Sigmoid colon (tissue), 7 donors: ENCODE results near the gene STPG1. TPM values are rescaled to one million over a fixed set of nuclear protein-coding genes. Genes with fewer than 3 reads are reported as not detected.

Experiments used
- DNase-seq: peaks from one replicate; pipeline ENCODE4 v3.0.0-alpha.2; 2019
- H3K27ac ChIP-seq, 4 donors: fragments of 200-600 bp; sonication (generic); one replicate each; pipeline ENCODE4 v1.5.1; 2016 to 2019; ENCODE audit warnings: mild to moderate bottlenecking in 1 of 4
- H3K27me3 ChIP-seq, 3 donors: fragments of 200-600 bp; sonication (generic); one replicate each; pipeline ENCODE4 v1.5.1; 2019; ENCODE audit warnings: mild to moderate bottlenecking in 1 of 3
- H3K36me3 ChIP-seq, 4 donors: fragments of 200-600 bp; sonication (generic); one replicate each; pipeline ENCODE4 v1.5.1; 2016 to 2019
- H3K4me1 ChIP-seq, 4 donors: fragments of 200-600 bp; sonication (generic); one replicate each; pipeline ENCODE4 v1.5.1; 2017 to 2019
- H3K4me3 ChIP-seq, 4 donors: fragments of 200-600 bp; sonication (generic); one replicate each; pipeline ENCODE4 v1.5.1; 2017 to 2019; ENCODE audit warnings: mild to moderate bottlenecking in 2 of 4, moderate library complexity in 1 of 4
- H3K9me3 ChIP-seq, 4 donors: fragments of 200-600 bp in 3 of 4; sonication (generic) in 3 of 4; one replicate each; pipeline versions ENCODE4 v1.5.1 to v1.6.1; 2013 to 2019
- CTCF ChIP-seq, 4 experiments: fragments of 450-650 bp in 3 of 4; fragments of 200-600 bp in 1 of 4; IDR thresholded peaks; one replicate each; pipeline ENCODE4 v1.5.1; 2016 to 2019; ENCODE audit warnings: antibody characterized with exemption in 4 of 4, mild to moderate bottlenecking in 3 of 4, moderate library complexity in 2 of 4
- EP300 ChIP-seq, 4 donors: sonication (generic); formaldehyde crosslinking; IDR thresholded peaks; one replicate each; pipeline ENCODE4 v1.6.1; 2017; ENCODE audit warnings: antibody characterized with exemption in 4 of 4
- POLR2A ChIP-seq, 2 donors: fragments of 450-650 bp; IDR thresholded peaks; one replicate each; pipeline ENCODE4 v1.6.1; 2016; ENCODE audit warnings: antibody characterized with exemption in 2 of 2, mild to moderate bottlenecking in 2 of 2, moderate library complexity in 2 of 2
- POLR2AphosphoS5 ChIP-seq, 4 donors: sonication (generic); formaldehyde crosslinking; IDR thresholded peaks; one replicate each; pipeline ENCODE4 v1.6.1; 2017; ENCODE audit warnings: antibody characterized with exemption in 4 of 4
- WGBS, 2 donors: extraction: QIAGEN DNeasy Blood & Tissue Kit; methylation state at CpG; one replicate each; pipeline ENCODE4 v1.1.7; 2013; 5-methylcytosine and 5-hydroxymethylcytosine counted together
- intact Hi-C: fragments of 100-400 bp; cut with DNase I; formaldehyde crosslinking; loops from one replicate; pipeline ENCODE4 v1.15.1; 2023
- polyA plus RNA-seq, 3 donors: library from polyadenylated mRNA; stranded (reverse); fragments of 200-250 nt; gene quantifications; one replicate each; pipeline ENCODE4 v1.2.3, GENCODE V29; 2013
- total RNA-seq, 4 donors: library from RNA; depleted of rRNA; stranded (reverse); fragments of >200 nt; gene quantifications; one replicate each; pipeline ENCODE4 v1.1.0, GENCODE V29; 2016
- donor health status: healthy with polysubstance abuse.
- donor health status: Bipolar disorder and iron deficiency.
- donor health status: healthy.

STPG1 gene
- total and polyA plus RNA-seq, 7 donors, result 2.3 to 12.7 (median 4.6) TPM

DNA sequence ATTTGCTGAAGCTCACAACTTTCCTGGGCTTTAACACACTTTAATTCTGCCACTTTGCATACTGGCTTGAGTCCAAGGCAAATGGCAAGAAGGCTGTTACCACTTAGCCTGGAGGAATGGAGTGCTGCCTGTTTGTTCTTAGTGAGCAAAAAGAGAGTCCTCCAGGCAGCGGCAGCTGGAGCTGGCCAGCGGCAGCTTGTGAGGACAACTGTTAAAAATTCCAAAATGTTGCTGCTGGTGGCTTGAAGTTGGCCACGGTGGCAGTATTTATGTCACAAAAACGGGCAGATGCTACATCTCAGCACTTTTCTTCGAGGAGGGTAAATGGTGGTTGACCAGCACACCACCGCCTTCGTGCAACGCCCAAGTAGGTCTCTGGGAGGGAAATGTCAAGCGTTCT lies 27.3 kb downstream of the STPG1 start:
- Histone ChIP-seq H3K27me3 (no peaks in the 10 kb centered on the region), H3K4me1 (peaks cover 0 to 5% (median 1%) of the 10 kb centered on the region in 4 donors), H3K4me3 (no peak overlapping the region), H3K36me3 (peaks cover 0 to 20% (median 4%) of the 10 kb centered on the region in 4 donors), H3K27ac (no peak overlapping the region), H3K9me3 (no peaks in the 10 kb centered on the region)
- TF ChIP-seq POLR2A (IDR thresholded peaks at IDR 0.05) (no peak), EP300 (IDR thresholded peaks at IDR 0.05) (no peak), POLR2AphosphoS5 (IDR thresholded peaks at IDR 0.05) (no peak), CTCF (IDR thresholded peaks at IDR 0.05) (no peak)
- 84 to 88% methylated on average over 9 of the region's 9 CpGs for WGBS, 2 donors
- DNase-seq, result no peak
- intact Hi-C loops, result no loop called here

DNA sequence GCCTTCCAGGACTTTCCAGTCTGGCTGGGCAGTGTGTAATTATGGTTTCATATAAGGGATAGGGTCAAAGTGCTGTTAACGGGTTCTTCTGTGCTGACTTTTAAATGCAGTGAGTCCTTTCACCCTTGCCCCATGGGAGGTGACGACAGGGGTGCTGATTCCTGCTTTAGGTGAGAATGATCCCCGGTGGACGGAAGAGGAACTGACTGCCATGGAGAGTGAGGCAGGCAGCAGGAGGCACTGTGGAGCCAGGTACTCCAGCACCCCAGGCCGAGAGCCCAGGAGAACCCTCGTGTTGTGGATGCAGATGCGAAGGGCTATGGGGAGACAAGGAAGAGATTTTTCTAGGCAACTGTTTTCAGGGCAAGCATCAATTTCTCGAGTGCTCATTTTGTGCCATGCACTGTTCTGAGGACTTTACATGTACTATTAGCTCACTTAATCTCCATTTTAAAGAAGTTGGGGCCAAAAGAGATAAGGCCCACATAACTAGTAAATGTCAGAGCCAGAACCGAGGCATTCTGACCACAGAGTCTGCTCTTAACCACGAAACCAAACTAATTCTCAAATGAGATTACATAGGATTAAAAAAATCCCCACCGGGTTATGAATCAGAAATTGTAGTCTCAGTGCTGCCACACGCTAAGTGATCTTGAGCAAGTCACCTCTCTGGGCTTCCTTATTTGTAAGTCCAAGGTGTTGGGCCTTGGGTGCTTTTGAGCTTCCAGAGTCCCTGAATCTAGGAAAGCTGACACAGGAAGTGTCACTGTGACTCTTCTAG lies 28.2 kb downstream of the STPG1 start:
- Histone ChIP-seq H3K9me3 (no peaks in the 10 kb centered on the region), H3K27me3 (no peaks in the 10 kb centered on the region), H3K36me3 (peaks cover 0 to 20% (median 4%) of the 10 kb centered on the region in 4 donors), H3K4me1 (no peaks in the 10 kb centered on the region), H3K27ac (no peak overlapping the region), H3K4me3 (no peak overlapping the region)
- DNase-seq, result no peak
- TF ChIP-seq CTCF (IDR thresholded peaks at IDR 0.05) (peak in 1 of 4 experiments; percentile 6), POLR2AphosphoS5 (IDR thresholded peaks at IDR 0.05) (no peak)
- 86 to 87% methylated on average over 12 of the region's 12 CpGs for WGBS, 2 donors
- intact Hi-C loops, result no loop called here

DNA sequence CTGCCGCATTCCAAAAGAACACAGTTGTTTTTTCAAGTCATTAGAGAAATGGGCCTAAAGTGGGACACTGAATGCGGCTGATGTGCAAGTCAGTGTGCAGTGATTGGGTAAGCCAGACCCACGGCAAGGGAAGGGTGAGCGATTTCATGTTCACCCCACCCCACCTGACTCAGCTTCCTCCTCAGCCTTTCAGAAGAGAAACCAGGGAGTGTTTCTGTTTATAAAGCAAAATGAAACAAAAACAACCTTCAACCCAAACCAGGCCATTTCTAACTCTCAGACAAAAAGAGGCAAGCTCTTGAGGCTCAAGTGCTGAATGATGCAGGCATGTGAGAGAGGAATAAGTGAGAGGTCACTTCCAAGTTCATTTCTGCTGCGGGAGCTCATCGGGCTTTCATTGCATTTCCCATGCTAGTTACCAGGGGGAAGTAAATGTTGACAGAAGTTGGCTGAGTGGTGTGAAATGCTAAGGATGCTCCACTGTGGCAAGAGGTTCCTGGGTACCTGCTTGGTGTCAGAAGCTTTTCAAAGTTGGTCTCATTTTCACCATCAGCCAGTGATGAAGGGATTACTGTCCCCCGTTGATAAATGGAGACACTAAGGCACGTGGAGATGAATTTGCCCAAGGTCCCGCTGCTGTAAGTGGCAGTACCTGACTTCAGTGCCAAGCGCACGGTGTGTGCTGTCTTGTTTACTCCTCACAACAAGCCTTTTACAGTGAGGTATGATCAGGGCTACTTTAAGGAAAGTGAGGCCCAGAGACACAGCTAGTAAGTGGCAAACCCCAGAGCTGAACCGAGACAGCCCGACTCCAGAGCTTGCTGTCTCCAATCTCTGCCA lies 29.1 kb downstream of the STPG1 start:
- Histone ChIP-seq H3K27ac (peak overlapping the region in 1 of 4 donors; percentile 1), H3K27me3 (no peaks in the 10 kb centered on the region), H3K36me3 (peaks cover 0 to 25% (median 4%) of the 10 kb centered on the region in 4 donors), H3K9me3 (no peaks in the 10 kb centered on the region), H3K4me3 (no peak overlapping the region), H3K4me1 (no peaks in the 10 kb centered on the region)
- WGBS, 2 donors, result 78 to 84% methylated on average over 13 of the region's 13 CpGs
- no peak for DNase-seq
- TF ChIP-seq POLR2AphosphoS5 (IDR thresholded peaks at IDR 0.05), result no peak
- TF ChIP-seq CTCF (IDR thresholded peaks at IDR 0.05), result no peak
- no peak for TF ChIP-seq EP300 (IDR thresholded peaks at IDR 0.05)
- no peak for TF ChIP-seq POLR2A (IDR thresholded peaks at IDR 0.05)
- intact Hi-C loops, result no loop called here

- Histone ChIP-seq H3K4me3 (no peak overlapping the region), H3K36me3 (peaks cover 0 to 36% (median 7%) of the 10 kb centered on the region in 4 donors), H3K27ac (no peak overlapping the region), H3K9me3 (no peaks in the 10 kb centered on the region), H3K4me1 (no peaks in the 10 kb centered on the region), H3K27me3 (no peaks in the 10 kb centered on the region)
- TF ChIP-seq EP300 (IDR thresholded peaks at IDR 0.05) (no peak), CTCF (IDR thresholded peaks at IDR 0.05) (no peak), POLR2A (IDR thresholded peaks at IDR 0.05) (no peak)
- intact Hi-C loops, result no loop called here
- WGBS, 2 donors, result 88 to 96% methylated on average over 2 of the region's 2 CpGs
- DNase-seq, result no peak
Observed at GRCh38 chr1:24383381-24383940, 30.1 kb downstream of the STPG1 start.
